ENCODE measurements around the gene ZXDC.

GRCh38 chr3:126484148-126484547, 8.5 kb upstream of the ZXDC start:
- TF ChIP-seq CTCF (optimal IDR thresholded peaks at IDR 0.05 in 1 of 3, IDR thresholded peaks at IDR 0.05 in 1 of 3, conservative IDR thresholded peaks at IDR 0.05 in 1 of 3; ENCODE audit: extremely low read depth in 1 of 3, insufficient read depth in 2 of 3, low read length in 3 of 3) (no peak), EZH2 (IDR thresholded peaks at IDR 0.05; ENCODE audit: low read length) (no peak)

Data from keratinocyte (primary cell).